GM23248 (cell line): ENCODE measurements around the gene ACD.

ENCODE experiments used
- EZH2 ChIP-seq: fragments of 200-600 bp; sonication (generic); IDR thresholded peaks from 2 replicates; pipeline ENCODE4 v1.6.1; 2018; ENCODE audit warnings: antibody characterized with exemption, mild to moderate bottlenecking; ENCODE audit not compliant: insufficient read depth, poor library complexity, severe bottlenecking
- EZH2phosphoT487 ChIP-seq: fragments of 200-600 bp; sonication (generic); IDR thresholded peaks from 2 replicates; pipeline ENCODE4 v1.6.1; 2018; ENCODE audit warnings: antibody characterized with exemption, moderate library complexity, mild to moderate bottlenecking, low read depth; ENCODE audit not compliant: insufficient read depth

DNA sequence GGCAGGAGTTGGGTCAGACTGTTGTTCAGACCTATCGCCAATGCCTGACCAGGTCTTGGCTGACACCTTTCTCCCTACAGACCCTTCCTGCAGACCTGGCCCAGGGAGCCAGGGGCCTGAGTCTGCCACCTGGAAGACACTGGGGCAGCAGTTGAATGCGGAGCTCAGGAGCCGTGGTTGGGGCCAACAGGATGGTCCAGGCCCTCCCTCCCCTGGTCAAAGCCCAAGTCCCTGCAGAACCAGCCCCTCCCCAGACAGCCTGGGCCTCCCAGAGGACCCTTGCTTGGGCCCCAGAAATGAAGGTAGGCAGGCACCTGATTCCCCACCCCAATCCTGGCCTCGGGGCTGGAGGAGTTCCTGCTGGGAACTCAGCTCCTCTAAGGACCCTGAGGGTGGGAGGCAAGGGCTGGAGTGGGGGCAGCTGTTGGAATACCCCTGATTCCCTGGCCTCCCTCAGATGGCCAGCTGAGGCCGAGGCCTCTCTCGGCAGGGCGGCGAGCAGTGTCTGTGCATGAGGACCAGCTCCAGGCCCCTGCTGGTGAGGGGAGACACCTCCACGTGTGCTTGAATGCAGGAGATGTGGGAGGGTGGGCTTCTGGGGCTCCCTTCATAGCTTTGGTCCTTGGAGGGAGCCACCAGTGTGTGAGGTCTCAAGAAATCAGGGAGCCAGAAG is 3.6 kb downstream of the ACD start:
- no peak for TF ChIP-seq EZH2
- TF ChIP-seq EZH2phosphoT487, result no peak
